Left colon (tissue), 2 donors: ENCODE results near the gene RRP1B. TPM values are rescaled to one million over a fixed set of nuclear protein-coding genes. Genes with fewer than 3 reads are reported as not detected.
"Not testable (repeated sequence)": the region's sequence is repeated elsewhere in the genome, so short reads cannot be mapped to it uniquely, and the experiment has no call there.

Source experiments
- ATAC-seq: fragments of 200-7000 bp; cut with Tn5 transposase; one replicate; pipeline ENCODE4 v1.9.1; 2020; ENCODE audit warnings: mild to moderate bottlenecking, moderate library complexity
- DNase-seq, 2 donors: peaks; one replicate each; pipeline ENCODE4 v3.0.0-alpha.2; 2020
- intact Hi-C, 2 donors: fragments of 100-400 bp; cut with DNase I in 1 of 2; cut with micrococcal nuclease in 1 of 2; formaldehyde crosslinking; loops; one replicate each; pipeline versions ENCODE4 v1.11.2 to v1.14.0; 2022; cut with DNase I, micrococcal nuclease
- total RNA-seq, 2 donors: library from RNA; stranded (reverse); fragmentation: NEBNext Ultra II Directional; extraction: Animal tissue kit (Norgen Biotek cat#: 25700); gene quantifications; one replicate each; pipeline ENCODE4 v1.2.1, GENCODE V29; 2021
- donor health status: DM: no; HTN: no; CAD: no.
- donor health status: DM: yes; HTN: yes; CAD: no.

Gene RRP1B
- total RNA-seq, 2 donors from 2014 or later = 11.4 to 16.2 TPM

GRCh38 chr21:43663033-43663432 is 3.7 kb downstream of the RRP1B start:
- intact Hi-C loops = loop anchor here in 1 of 2 donors (10.0 kb wide), 1 partner anchor 72 kb away; no protein-coding TSS in a partner anchor
- no peak for ATAC-seq
- no peak for DNase-seq

GRCh38 chr21:43664358-43664757 is 5.0 kb downstream of the RRP1B start:
- intact Hi-C loops = loop anchor here in 1 of 2 donors (10.0 kb wide), 1 partner anchor 70 kb away; no protein-coding TSS in a partner anchor
- DNase-seq (no peak), ATAC-seq (no peak)

DNA sequence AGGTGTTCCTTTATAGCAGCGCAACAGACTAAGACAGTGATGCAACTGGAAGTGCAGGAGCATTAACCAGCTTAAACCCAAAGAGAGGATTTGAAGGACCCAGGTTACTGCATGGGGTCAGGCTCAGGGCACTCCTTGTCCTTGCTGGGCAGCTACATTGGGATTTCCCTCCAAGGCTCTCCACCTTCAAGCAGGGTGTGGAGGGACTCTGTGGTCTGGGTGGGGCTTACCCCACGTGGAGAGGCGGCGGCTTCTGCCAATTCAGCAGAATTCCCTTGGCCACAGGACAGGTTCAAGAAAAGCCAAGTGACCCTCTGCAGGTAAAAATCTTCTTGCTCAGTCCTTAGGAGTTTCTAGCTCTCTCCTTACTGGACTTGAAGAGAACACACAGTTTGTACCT is 6.5 kb downstream of the RRP1B start:
- intact Hi-C loops = loop anchor here in 1 of 2 donors (10.0 kb wide), 1 partner anchor 69 kb away; no protein-coding TSS in a partner anchor
- ATAC-seq (peak; percentile 19), DNase-seq (no peak)

DNA sequence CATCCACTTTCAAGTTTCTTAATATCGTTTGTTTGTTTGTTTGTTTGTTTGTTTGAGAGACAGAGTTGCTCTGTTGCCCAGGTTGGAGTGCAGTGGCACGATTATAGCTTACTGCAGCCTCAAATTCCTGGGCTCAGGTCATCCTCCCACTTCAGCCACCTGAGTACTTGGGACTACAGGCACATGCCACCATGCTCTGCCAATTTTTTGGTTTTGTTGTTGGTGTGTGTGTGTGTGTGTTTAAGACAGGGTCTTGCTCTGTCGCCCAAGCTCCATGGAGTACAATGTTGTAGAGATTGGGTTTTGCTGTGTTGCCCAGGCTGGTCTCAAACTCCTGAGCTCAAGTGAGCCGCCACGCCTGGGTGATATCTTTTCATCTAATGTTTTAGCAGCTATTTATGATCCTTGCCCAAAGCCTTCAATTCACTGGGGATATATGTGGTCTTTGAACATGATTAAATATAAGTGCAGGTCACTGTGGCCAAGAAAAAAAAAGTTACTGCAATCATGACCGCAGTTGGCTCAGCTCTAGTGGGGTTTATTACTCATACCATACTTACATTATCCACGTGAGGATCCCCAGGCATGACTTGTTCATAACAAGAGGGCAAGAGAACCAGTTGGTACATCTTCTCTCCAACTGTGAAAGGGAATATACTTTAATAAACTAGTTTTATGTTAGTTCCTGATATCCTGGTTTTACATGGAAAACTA is 8.0 kb downstream of the RRP1B start:
- intact Hi-C loops = loop anchor here in 1 of 2 donors (10.0 kb wide), 1 partner anchor 67 kb away; no protein-coding TSS in a partner anchor

DNA sequence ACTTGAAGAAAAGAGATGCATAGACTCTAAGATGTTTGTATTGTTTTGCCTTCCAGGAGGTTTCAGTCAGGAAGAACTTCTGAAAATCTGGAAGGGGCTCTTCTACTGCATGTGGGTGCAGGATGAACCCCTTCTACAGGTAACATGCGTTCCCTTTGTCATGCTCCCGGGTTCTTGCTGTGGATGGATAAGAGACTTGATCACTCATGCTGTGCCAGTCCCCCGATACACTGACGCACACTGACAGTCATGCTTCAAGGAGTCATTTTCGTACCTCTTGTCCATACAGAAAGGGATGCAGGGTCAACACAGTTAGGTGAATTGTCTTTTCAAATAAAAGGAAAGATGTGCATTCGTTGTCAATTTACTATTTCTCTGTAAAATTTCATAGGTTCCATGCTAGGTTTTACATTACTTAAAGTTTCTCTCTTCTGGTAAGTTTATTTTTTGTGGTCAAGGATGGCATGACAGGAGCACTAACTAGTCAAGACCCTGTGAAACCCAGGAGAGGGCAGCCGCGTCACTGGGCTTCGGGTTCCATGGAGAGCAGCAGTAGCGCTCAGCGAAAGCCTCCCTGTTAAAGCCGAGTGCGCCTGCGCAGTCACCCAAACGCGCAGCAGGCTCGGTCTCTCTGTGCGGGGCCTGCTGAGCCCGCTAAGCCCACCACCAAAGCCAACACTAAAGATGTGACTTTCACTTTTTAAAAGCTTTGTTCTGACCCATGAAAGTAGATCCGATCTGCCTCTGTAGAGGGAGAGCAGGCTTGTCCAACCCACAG is 10.7 kb downstream of the RRP1B start:
- ATAC-seq = no peak
- no peak for DNase-seq
- intact Hi-C loops = loop anchor here in 1 of 2 donors (10.0 kb wide), 1 partner anchor 65 kb away; no protein-coding TSS in a partner anchor

More for the DNA sequence above, 8.0 kb downstream of the RRP1B start:
- DNase-seq (no peak), ATAC-seq (no peak)

GRCh38 chr21:43675871-43676270 is 16.5 kb downstream of the RRP1B start:
- intact Hi-C loops = no loop called here
- ATAC-seq = no peak

GRCh38 chr21:43676391-43676790 is 17.0 kb downstream of the RRP1B start:
- intact Hi-C loops = no loop called here
- no peak for ATAC-seq
- DNase-seq = no peak

More at GRCh38 chr21:43675871-43676270, 16.5 kb downstream of the RRP1B start:
- no peak for DNase-seq

- DNase-seq = no peak
- intact Hi-C loops = no loop called here
- no peak for ATAC-seq
These were observed 20.6 kb downstream of the RRP1B start for GRCh38 chr21:43679951-43680350.

GRCh38 chr21:43680421-43680820 is 21.1 kb downstream of the RRP1B start:
- DNase-seq, intact Hi-C loops, ATAC-seq: not testable (repeated sequence)

- no peak for ATAC-seq
- intact Hi-C loops = no loop called here
- DNase-seq = no peak
These were observed 22.3 kb downstream of the RRP1B start for GRCh38 chr21:43681650-43682049.

- DNase-seq = no peak
- intact Hi-C loops = no loop called here
- ATAC-seq = no peak
These were observed 25.1 kb downstream of the RRP1B start for GRCh38 chr21:43684424-43684823.

DNA sequence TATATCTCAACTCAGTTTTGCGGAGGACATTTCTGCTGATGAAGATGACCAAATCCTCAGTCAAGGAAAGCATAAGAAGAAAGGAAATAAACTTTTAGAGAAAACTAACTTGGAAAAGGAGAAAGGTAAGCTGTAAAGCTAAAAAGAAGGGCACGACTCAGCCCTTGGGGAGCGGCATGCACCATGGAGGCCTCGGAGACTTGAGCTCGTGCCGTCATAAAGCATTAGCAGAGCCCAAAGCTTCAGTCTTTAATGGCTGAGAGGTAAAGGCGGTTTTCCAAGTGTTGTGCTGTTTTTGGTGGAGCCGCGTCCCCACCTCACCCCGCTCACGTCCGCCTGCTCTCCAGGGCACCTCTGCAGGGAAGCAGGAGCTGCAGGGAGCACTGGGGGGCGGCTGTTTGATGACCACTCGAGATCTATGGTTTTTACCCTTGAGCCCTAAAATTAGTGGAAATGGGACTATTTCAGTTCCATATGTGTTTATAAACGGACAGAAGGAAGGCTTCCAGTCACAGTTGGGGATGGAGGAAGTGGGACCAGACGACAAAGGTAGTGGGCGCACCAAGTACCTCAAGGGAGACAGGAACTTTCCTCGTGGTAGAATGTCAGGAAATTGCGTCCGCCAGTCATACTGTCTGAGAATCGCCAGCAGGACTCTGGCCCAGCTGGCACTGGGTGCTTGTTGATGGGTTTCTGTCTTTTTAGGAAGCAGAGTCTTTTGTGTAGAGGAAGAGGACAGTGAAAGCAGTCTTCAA is 27.6 kb downstream of the RRP1B start:
- no peak for ATAC-seq
- DNase-seq = no peak
- intact Hi-C loops = no loop called here

DNA sequence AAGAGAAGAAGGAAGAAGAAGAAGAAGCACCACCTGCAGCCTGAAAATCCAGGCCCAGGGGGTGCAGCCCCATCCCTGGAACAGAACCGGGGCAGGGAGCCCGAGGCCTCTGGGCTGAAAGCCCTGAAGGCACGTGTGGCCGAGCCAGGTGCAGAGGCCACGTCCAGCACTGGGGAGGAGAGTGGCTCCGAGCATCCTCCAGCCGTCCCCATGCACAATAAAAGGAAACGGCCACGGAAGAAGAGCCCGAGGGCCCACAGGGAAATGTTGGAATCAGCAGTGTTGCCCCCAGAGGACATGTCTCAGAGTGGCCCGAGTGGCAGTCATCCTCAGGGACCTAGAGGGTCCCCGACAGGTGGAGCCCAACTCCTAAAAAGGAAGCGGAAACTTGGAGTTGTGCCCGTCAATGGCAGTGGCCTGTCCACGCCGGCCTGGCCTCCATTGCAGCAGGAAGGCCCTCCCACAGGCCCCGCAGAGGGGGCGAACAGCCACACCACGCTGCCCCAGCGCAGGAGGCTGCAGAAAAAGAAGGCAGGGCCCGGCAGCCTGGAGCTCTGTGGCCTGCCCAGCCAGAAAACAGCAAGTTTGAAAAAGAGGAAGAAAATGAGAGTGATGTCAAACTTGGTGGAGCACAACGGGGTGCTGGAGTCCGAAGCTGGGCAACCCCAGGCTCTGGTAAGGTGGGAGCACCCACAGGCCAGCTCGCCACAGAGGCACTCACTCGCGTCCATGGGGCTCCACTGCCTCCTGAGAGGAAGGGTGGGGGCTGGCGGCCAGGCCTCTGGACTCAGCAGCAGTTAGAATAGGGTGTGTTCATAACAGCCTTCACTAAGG is 28.4 kb downstream of the RRP1B start:
- ATAC-seq = peak; percentile 46
- no peak for DNase-seq
- intact Hi-C loops = no loop called here

DNA sequence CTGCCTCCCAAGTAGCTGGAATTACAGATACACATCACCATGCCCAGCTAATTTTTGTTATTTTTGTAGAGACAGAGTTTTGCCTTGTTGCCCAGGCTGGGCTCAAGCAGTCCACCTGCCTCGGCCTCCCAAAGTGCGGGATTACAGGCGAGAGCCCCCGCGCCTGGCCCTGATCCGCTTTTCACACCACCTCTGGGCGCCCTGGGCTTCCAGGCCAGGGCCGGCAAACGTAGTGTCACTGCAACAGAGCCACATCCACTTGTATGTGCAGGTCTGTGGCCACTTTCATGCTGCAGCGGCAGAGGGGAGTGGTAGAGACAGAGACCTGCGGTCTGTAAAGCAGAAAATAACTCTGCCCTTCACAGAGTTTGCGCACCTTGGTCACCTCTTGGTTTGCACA is 29.5 kb downstream of the RRP1B start:
- ATAC-seq (no peak), DNase-seq (no peak)
- intact Hi-C loops = no loop called here

DNA sequence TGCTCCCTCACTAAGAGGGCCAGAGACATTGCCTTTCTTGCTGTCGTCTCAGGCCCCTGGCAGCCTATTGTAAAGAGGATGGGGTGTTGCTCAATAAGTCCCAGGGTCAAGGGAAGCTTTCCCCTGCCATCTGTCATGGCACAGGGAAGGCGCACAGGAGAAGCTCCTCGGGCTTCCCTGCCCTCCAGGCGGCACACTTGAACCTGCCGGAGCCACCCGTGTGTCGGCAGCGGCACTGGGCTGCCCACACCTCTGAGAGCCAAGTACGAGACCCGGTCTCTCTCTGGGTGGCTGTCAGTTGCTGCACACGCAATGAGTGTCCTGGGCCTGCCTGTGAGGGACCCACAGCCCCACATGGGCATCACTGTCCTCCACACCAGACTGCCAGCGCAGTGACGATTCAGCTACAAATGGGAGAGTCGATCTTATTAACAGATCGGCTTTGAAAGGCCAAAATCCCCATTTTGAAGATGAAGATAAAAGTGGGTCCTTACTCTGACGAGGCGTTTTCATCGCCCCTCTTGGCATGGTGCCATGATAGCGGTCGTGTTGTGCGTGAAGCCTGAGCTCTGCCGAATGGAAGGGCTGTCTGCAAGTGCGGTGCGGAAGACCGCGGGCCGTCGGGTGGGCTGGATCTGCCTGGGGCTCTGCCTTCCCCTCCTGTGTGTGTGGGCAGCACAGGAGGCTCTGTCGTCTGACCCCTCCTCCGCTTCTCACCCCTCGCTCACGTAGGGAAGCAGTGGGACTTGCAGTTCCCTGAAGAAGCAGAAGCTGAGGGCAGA is 30.4 kb downstream of the RRP1B start:
- intact Hi-C loops = no loop called here
- no peak for DNase-seq
- no peak for ATAC-seq

GRCh38 chr21:43690346-43690745 is 31.0 kb downstream of the RRP1B start:
- intact Hi-C loops = no loop called here
- DNase-seq (no peak), ATAC-seq (no peak)

- no peak for DNase-seq
- ATAC-seq = no peak
- intact Hi-C loops = no loop called here
These were observed 31.9 kb downstream of the RRP1B start for GRCh38 chr21:43691086-43691795.
